Stimulated activated naive CD8-positive, alpha-beta T cell treated with anti-CD3 and anti-CD28 coated beads, Interleukin-15, amount 100 ng/mL, for 72 hours (primary cell): ENCODE results near the gene MTHFD1L.
A peak's percentile ranks its signal among the peaks of the same experiment; 100 is the strongest.
"Not testable (repeated sequence)": the region's sequence is repeated elsewhere in the genome, so short reads cannot be mapped to it uniquely, and the experiment has no call there.

ENCODE experiments used
- ATAC-seq: fragments of 150-1000 bp; cut with Tn5 transposase; 2 replicates; pipeline ENCODE4 v1.10.0; 2021; ENCODE audit warnings: mild to moderate bottlenecking, moderate library complexity
- DNase-seq, 2 donors: peaks; one replicate each; pipeline ENCODE4 v3.0.0; 2021 to 2022
- H3K27ac Mint-ChIP-seq, 2 donors: one replicate each; pipeline ENCODE4 v1.8.0; 2022; ENCODE audit warnings: mild to moderate bottlenecking in 2 of 2, mixed read lengths in 2 of 2, moderate library complexity in 2 of 2
- H3K27me3 Mint-ChIP-seq: one replicate; pipeline ENCODE4 v1.8.0; 2022; ENCODE audit warnings: mixed read lengths
- H3K4me1 Mint-ChIP-seq: one replicate; pipeline ENCODE4 v1.8.0; 2022; ENCODE audit warnings: mild to moderate bottlenecking, mixed read lengths
- H3K4me3 Mint-ChIP-seq, 2 donors: one replicate each; pipeline ENCODE4 v1.8.0; 2022; ENCODE audit warnings: mild to moderate bottlenecking in 2 of 2, mixed read lengths in 2 of 2, moderate library complexity in 1 of 2
- H3K9me3 Mint-ChIP-seq, 2 donors: one replicate each; pipeline ENCODE4 v1.8.0; 2022; ENCODE audit warnings: mixed read lengths in 2 of 2

MTHFD1L gene

GRCh38 chr6:151112130-151112529, 246.6 kb downstream of the MTHFD1L start:
- DNase-seq (no peak), ATAC-seq (no peak)
- no peak overlapping the region for H3K4me3 Mint-ChIP-seq

GRCh38 chr6:151112884-151113283, 247.4 kb downstream of the MTHFD1L start:
- ATAC-seq, H3K9me3 Mint-ChIP-seq, DNase-seq, H3K4me3 Mint-ChIP-seq, H3K4me1 Mint-ChIP-seq: not testable (repeated sequence)
- peaks cover 17% of the 10 kb centered on the region for H3K27me3 Mint-ChIP-seq
- peak overlapping the region in 1 of 2 donors; percentile 13 for H3K27ac Mint-ChIP-seq

More at GRCh38 chr6:151112130-151112529, 246.6 kb downstream of the MTHFD1L start:
- Mint-ChIP-seq H3K9me3 (no peaks in the 10 kb centered on the region), H3K27me3 (peaks cover 17% of the 10 kb centered on the region), H3K27ac (peak overlapping the region in 1 of 2 donors; percentile 34), H3K4me1 (no peaks in the 10 kb centered on the region)

DNA sequence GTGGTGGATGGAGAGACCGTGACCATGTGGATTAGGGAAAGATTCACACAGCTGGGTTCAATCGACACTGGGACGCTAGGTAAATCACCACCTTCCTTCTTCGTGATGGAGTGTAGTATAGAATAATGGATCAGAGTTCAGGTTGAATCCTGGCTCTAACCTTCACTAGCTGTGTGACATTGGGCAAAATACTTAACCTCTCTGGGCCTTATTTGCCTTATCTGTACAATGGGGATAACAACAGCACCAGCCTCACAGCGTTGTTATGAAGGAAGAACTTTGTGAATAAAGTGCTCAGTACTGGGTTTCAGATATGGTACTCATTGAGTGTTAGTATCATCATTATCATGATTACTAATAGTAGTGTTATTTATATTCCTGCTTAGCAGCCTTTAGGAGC, 248.1 kb downstream of the MTHFD1L start:
- H3K4me1 Mint-ChIP-seq, result no peaks in the 10 kb centered on the region

GRCh38 chr6:151118461-151119123, 253.1 kb downstream of the MTHFD1L start:
- DNase-seq, result no peak
- ATAC-seq, result no peak
- Mint-ChIP-seq H3K9me3 (no peaks in the 10 kb centered on the region), H3K27me3 (peaks cover under 1% of the 10 kb centered on the region), H3K4me3 (no peak overlapping the region), H3K27ac (peak overlapping the region in 1 of 2 donors; percentile 78), H3K4me1 (no peaks in the 10 kb centered on the region)

More for the DNA sequence above, 248.1 kb downstream of the MTHFD1L start:
- no peak for ATAC-seq
- Mint-ChIP-seq H3K4me3 (no peak overlapping the region), H3K27ac (no peak overlapping the region), H3K9me3 (no peaks in the 10 kb centered on the region), H3K27me3 (peaks cover 17% of the 10 kb centered on the region)
- DNase-seq, result no peak

GRCh38 chr6:151119823-151120524, 254.5 kb downstream of the MTHFD1L start:
- no peaks in the 10 kb centered on the region for H3K4me1 Mint-ChIP-seq
- no peaks in the 10 kb centered on the region for H3K27me3 Mint-ChIP-seq
- H3K4me3 Mint-ChIP-seq, result no peak overlapping the region
- ATAC-seq (no peak), DNase-seq (no peak)
- no peaks in the 10 kb centered on the region for H3K9me3 Mint-ChIP-seq
- H3K27ac Mint-ChIP-seq, result no peak overlapping the region

DNA sequence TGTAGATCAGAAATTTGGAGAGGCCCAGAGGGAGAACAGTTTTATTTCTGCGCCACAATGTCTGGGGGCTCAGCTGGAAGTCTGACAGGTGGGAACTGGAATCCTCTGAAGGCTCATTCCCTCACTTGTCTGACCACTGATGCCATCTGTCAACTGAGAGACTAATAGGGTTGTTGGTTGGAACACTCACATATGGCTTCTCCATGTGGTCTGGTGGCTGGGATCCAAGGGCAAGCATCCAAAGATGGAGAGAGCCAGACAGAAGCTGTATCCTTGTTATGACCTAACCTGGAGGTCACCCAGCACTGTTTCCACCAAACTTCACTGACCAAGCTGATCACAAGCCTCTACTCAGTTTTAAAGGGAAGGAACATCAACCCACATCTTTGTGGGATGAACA, 256.4 kb downstream of the MTHFD1L start:
- Mint-ChIP-seq H3K27ac (no peak overlapping the region), H3K27me3 (no peaks in the 10 kb centered on the region)
- no peak for ATAC-seq

DNA sequence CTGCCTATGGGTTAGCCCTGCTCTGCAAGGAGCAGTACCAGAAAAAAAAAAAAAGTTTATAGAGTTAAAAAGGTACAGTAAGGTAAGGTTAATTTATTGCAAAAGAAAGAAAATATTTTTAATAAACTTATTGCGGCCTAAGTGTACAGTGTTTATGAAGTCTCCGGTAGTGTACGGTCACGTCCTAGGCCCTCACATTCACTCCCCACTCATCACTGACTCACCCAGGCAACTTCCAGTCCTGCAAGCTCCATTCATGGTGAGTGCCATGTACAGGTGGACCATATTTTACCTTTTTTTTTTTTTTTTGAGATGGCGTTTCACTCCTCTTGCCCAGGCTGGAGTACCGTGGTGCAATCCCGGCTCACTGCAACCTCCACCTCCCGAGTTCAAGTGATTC, 258.1 kb downstream of the MTHFD1L start:
- H3K27ac Mint-ChIP-seq, H3K4me1 Mint-ChIP-seq, H3K4me3 Mint-ChIP-seq, H3K9me3 Mint-ChIP-seq, ATAC-seq, DNase-seq, H3K27me3 Mint-ChIP-seq: not testable (repeated sequence)

More for the DNA sequence above, 256.4 kb downstream of the MTHFD1L start:
- H3K4me1 Mint-ChIP-seq, result no peaks in the 10 kb centered on the region
- no peaks in the 10 kb centered on the region for H3K9me3 Mint-ChIP-seq
- no peak for DNase-seq
- H3K4me3 Mint-ChIP-seq, result no peak overlapping the region

- not testable (repeated sequence) for H3K27me3 Mint-ChIP-seq, H3K4me3 Mint-ChIP-seq, H3K27ac Mint-ChIP-seq, H3K9me3 Mint-ChIP-seq, H3K4me1 Mint-ChIP-seq, ATAC-seq, DNase-seq
These were observed 259.7 kb downstream of the MTHFD1L start for GRCh38 chr6:151125242-151125641.

- ATAC-seq, DNase-seq, H3K9me3 Mint-ChIP-seq, H3K27ac Mint-ChIP-seq, H3K27me3 Mint-ChIP-seq, H3K4me3 Mint-ChIP-seq, H3K4me1 Mint-ChIP-seq: not testable (repeated sequence)
These were observed 260.3 kb downstream of the MTHFD1L start for GRCh38 chr6:151125651-151126416.

- H3K27me3 Mint-ChIP-seq, ATAC-seq, H3K4me1 Mint-ChIP-seq, H3K9me3 Mint-ChIP-seq, H3K27ac Mint-ChIP-seq, DNase-seq, H3K4me3 Mint-ChIP-seq: not testable (repeated sequence)
These were observed 260.9 kb downstream of the MTHFD1L start for GRCh38 chr6:151126417-151126724.

- not testable (repeated sequence) for H3K27me3 Mint-ChIP-seq, H3K4me1 Mint-ChIP-seq, ATAC-seq, H3K4me3 Mint-ChIP-seq, DNase-seq, H3K9me3 Mint-ChIP-seq, H3K27ac Mint-ChIP-seq
These were observed 261.8 kb downstream of the MTHFD1L start for GRCh38 chr6:151127133-151127798.

GRCh38 chr6:151128763-151129370, 263.4 kb downstream of the MTHFD1L start:
- no peak for DNase-seq
- Mint-ChIP-seq H3K27me3 (no peaks in the 10 kb centered on the region), H3K9me3 (peaks cover 0 to 4% of the 10 kb centered on the region in 2 donors), H3K4me3 (no peak overlapping the region), H3K4me1 (no peaks in the 10 kb centered on the region), H3K27ac (no peak overlapping the region)
- ATAC-seq, result no peak

GRCh38 chr6:151130329-151130728, 264.8 kb downstream of the MTHFD1L start:
- no peaks in the 10 kb centered on the region for H3K27me3 Mint-ChIP-seq
- peaks cover 0 to 12% of the 10 kb centered on the region in 2 donors for H3K9me3 Mint-ChIP-seq
- ATAC-seq (no peak), DNase-seq (no peak)
- H3K4me1 Mint-ChIP-seq, result no peaks in the 10 kb centered on the region
- H3K27ac Mint-ChIP-seq, result no peak overlapping the region
- H3K4me3 Mint-ChIP-seq, result no peak overlapping the region

GRCh38 chr6:151131324-151132007, 266.0 kb downstream of the MTHFD1L start:
- no peak for DNase-seq
- Mint-ChIP-seq H3K27ac (no peak overlapping the region), H3K4me3 (no peak overlapping the region), H3K4me1 (no peaks in the 10 kb centered on the region), H3K27me3 (no peaks in the 10 kb centered on the region), H3K9me3 (peaks cover 0 to 12% of the 10 kb centered on the region in 2 donors)
- no peak for ATAC-seq
